ENCODE results near the gene MYO18A.

DNA sequence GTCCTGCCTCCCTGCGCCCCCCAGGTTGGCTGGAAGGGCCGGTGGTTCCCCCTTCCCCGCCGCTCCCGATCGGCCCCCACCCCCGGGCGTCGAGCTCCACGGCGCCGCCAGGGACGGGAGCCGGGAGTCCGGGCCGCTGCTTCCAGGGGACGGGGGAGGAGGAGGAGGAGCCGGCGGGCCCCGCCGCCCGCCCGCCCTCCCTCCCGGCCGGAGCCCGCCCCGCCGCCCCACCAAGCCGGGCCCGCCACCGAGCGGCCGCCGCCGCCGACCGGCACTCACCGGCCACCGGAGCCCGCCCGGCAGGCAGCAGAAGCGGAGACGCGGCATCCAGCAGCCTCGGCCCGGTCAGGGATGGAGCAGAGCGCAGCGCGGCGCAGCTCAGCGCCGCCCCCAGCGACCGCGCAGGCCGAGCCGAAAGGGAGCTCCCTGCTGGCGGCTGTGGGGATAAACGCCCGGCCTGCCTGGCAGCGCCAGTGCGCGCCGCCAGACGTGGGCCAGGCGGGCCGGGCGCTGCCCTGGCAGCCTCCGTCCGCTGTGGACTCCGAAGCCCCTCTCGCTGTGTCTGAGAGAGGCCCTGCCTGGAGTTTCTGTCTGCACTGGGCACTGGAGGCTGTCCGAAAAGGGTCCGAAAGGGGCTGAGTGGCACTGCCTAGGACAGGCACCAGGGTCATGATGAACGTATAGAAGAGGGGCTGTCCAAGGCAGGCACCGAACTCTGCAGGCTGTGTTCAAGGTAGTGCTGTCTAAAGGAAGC, at the start of gene MYO18A:
- TF ChIP-seq, protein P1, sequence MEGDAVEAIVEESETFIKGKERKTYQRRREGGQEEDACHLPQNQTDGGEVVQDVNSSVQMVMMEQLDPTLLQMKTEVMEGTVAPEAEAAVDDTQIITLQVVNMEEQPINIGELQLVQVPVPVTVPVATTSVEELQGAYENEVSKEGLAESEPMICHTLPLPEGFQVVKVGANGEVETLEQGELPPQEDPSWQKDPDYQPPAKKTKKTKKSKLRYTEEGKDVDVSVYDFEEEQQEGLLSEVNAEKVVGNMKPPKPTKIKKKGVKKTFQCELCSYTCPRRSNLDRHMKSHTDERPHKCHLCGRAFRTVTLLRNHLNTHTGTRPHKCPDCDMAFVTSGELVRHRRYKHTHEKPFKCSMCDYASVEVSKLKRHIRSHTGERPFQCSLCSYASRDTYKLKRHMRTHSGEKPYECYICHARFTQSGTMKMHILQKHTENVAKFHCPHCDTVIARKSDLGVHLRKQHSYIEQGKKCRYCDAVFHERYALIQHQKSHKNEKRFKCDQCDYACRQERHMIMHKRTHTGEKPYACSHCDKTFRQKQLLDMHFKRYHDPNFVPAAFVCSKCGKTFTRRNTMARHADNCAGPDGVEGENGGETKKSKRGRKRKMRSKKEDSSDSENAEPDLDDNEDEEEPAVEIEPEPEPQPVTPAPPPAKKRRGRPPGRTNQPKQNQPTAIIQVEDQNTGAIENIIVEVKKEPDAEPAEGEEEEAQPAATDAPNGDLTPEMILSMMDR (IDR thresholded peaks at IDR 0.05 in 4 of 5, conservative IDR thresholded peaks at IDR 0.05 in 1 of 5), result peak; percentile 70 to 95 (median 91)
- TF ChIP-seq POLR2A (IDR thresholded peaks at IDR 0.05), result peak in 1 of 2 donors; percentile 20

All from gastrocnemius medialis (tissue), 4 donors.